GM18508 (cell line): Measurements from ENCODE around the gene CA5B.
"Not testable (repeated sequence)": the region's sequence is repeated elsewhere in the genome, so short reads cannot be mapped to it uniquely, and the experiment has no call there.

ENCODE experiments used
- ATAC-seq: cut with Tn5 transposase; IDR thresholded peaks from one replicate; pipeline ENCODE4 v1.9.1; 2021; ENCODE audit warnings: moderate number of reproducible peaks; ENCODE audit not compliant: insufficient read depth, unreplicated experiment

The CA5B gene

GRCh38 chrX:15737959-15738902 is at the start of gene CA5B:
Gene CA5B (plus strand): TSS chrX:15738270. CDS start chrX:15750024, 11,754 bp downstream.
- peak; percentile 61 for ATAC-seq

GRCh38 chrX:15694941-15695451 is 43.1 kb upstream of the CA5B start:
- ATAC-seq: no peak

- ATAC-seq: no peak
These were observed 41.6 kb upstream of the CA5B start for GRCh38 chrX:15696516-15696915.

- no peak for ATAC-seq
These were observed 35.3 kb upstream of the CA5B start for GRCh38 chrX:15702488-15703371.

- ATAC-seq: not testable (repeated sequence)
These were observed 34.3 kb upstream of the CA5B start for GRCh38 chrX:15703809-15704208.

- ATAC-seq: not testable (repeated sequence)
These were observed 33.8 kb upstream of the CA5B start for GRCh38 chrX:15704273-15704672.

GRCh38 chrX:15714529-15714928 is 23.5 kb upstream of the CA5B start:
- no peak for ATAC-seq

GRCh38 chrX:15718283-15718970 is 19.6 kb upstream of the CA5B start:
- ATAC-seq: no peak

- no peak for ATAC-seq
These were observed 18.6 kb upstream of the CA5B start for GRCh38 chrX:15719324-15719968.

GRCh38 chrX:15721911-15722310 is 16.2 kb upstream of the CA5B start:
- ATAC-seq: no peak

GRCh38 chrX:15723887-15724517 is 14.1 kb upstream of the CA5B start:
- no peak for ATAC-seq

GRCh38 chrX:15724911-15725310 is 13.2 kb upstream of the CA5B start:
- ATAC-seq: no peak

GRCh38 chrX:15731368-15731767 is 6.7 kb upstream of the CA5B start:
- ATAC-seq: not testable (repeated sequence)

- no peak for ATAC-seq
These were observed 696 bp upstream of the CA5B start for GRCh38 chrX:15737190-15737958.

GRCh38 chrX:15739886-15740285 is 1.8 kb downstream of the CA5B start:
- no peak for ATAC-seq

- ATAC-seq: no peak
These were observed 6.3 kb downstream of the CA5B start for GRCh38 chrX:15744181-15744867.

- ATAC-seq: no peak
These were observed 7.1 kb downstream of the CA5B start for GRCh38 chrX:15745179-15745578.

GRCh38 chrX:15746651-15747050 is 8.6 kb downstream of the CA5B start:
- ATAC-seq: not testable (repeated sequence)
